Activated T-cell treated with anti-CD3 and anti-CD28 coated beads for 24 hours (primary cell): ENCODE results near the gene PLA2G4F.

ENCODE experiments used
- DNase-seq: peaks from one replicate; pipeline ENCODE4 v3.0.0-alpha.2; 2020; ENCODE audit warnings: low read depth

Gene PLA2G4F

GRCh38 chr15:42156243-42156922 lies at the start of gene PLA2G4F:
Gene PLA2G4F, minus strand, starts transcription at chr15:42156636. Its CDS starts 87 bp downstream, at chr15:42156549.
- DNase-seq, result no peak

- no peak for DNase-seq
Measured at GRCh38 chr15:42203891-42204290, 47.5 kb upstream of the PLA2G4F start.

- DNase-seq, result no peak
Measured at GRCh38 chr15:42202653-42203052, 46.2 kb upstream of the PLA2G4F start.

DNA sequence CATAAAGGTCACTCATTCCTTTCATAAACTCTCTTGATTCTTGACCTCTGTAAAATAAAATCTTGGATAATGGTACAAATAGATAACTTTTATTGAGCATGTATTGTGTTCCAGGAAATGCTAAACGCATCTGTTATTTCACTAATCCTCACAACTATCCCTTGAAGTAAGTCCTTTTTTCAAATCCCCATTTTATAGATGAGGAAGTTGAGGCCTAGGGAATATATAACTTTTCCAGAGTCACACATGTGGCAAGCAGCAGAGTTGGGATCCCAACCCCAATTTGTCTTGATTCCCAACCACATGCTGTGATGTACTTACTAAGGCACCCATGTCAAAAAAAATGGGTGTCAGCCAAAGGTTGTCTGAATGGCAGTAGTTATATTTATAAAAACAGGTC lies 45.4 kb upstream of the PLA2G4F start:
- no peak for DNase-seq

- DNase-seq, result no peak
Measured at GRCh38 chr15:42199126-42199525, 42.7 kb upstream of the PLA2G4F start.

DNA sequence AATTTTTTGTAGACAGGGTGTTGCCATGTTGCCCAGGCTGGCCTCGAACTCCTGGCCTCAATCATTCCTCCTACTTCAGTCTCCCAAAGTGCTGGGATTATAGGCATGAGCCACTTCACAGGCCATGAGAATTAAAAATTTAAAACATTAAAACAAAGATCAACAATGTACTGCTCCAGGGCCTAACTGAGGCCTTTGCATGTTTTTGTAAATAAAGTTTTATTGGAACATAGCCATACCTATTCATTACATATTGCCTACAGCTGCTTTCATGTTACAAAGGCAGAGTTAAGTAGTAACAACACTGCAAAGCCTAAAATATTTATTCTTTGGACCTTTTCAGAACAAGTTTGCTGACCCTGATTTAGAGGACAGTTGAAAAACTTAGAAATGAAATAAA lies 42.1 kb upstream of the PLA2G4F start:
- DNase-seq, result no peak

GRCh38 chr15:42194513-42194912 lies 38.1 kb upstream of the PLA2G4F start:
- DNase-seq, result no peak

DNA sequence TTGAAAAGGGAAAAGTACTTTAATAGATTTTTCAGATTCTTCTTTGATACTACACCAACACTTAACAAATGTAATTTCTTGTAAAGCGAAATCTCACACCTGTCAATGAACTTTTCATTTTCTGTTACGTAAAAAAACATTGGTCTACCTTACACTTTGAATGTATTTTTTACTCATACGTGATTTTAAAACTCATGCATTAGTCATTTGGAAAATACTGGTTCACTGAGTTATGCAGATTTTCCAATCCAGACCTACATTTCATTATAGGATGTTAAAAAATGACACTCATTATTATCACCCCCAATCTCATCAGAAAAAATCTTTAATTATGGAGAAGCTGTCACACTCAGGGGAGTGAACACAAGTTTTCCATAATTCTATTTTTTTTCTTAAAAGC lies 36.9 kb upstream of the PLA2G4F start:
- DNase-seq, result no peak

DNA sequence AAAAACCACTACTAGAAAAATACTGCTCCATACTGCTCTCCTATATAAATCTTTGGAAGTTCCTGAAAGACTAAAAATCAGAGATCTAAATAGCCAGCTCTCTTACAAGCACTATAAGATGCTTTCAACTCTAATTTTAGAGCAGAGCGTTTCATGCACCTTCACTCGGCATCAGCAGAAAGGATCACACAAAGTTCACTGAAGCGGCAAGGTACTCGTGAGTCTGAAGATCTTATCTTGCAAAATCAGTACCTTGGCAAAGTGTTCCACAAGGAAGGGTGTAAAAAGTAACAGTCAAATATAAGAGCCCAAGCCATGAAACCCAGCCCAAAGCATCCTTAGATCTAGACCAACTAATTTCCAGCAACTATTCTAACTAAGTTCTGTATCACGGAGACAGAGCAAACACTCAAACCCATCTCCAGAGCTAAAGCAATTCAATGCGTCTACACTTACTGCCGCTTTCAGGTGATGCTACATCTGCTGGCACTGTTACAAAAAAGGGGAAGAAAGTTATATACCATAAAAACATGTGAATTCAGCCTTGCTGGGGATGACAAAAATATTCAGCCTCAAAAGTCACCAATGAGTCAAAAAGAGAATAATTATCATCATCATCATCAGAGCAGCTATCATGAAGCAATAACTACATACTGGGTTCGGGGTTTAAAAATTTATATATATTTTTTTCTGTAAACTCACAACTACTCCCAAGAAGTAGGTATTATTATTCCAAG lies 35.3 kb upstream of the PLA2G4F start:
- DNase-seq, result no peak

- no peak for DNase-seq
Measured at GRCh38 chr15:42190370-42190769, 33.9 kb upstream of the PLA2G4F start.

- no peak for DNase-seq
Measured at GRCh38 chr15:42185801-42186200, 29.4 kb upstream of the PLA2G4F start.

- DNase-seq, result no peak
Measured at GRCh38 chr15:42184736-42185135, 28.3 kb upstream of the PLA2G4F start.

DNA sequence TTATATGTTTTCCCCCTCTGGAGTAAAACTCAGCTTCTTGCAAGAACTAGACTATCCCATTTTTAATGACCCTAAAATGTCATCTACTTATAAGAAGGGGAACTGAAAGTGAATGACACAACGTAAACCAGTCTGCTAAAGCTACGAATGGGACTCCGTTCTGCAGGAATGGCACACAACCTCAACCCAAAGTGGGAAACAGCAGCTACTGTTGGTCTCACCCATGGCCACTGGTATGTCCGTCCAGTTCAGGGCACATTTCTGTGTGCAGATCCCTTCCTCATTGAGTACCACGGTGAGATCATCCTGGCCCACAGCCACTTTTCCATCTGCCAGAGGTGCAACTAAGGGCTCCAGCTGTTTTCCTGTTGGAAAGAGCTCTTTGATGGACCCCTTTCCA lies 27.9 kb upstream of the PLA2G4F start:
- DNase-seq, result no peak

GRCh38 chr15:42182961-42183360 lies 26.5 kb upstream of the PLA2G4F start:
- DNase-seq, result no peak

- DNase-seq, result no peak
Measured at GRCh38 chr15:42182328-42182886, 26.0 kb upstream of the PLA2G4F start.

DNA sequence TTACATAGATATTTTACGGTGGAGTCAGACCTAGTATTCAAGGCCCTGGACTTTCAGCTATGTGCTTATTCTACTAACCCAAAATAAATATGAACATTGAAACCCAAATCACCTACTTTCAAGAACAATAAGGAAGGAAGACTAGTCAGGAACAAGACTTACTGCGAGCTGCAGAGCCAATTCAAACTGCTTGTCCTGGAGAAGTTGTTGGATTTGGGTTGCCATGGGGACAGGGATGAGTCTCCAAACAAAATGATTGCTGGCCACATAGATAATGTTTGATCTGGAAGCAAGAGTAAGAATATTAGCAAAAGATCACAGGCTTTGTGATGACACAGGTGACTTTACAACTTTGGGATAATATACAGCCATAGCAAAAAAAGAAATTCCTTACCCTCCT lies 21.6 kb upstream of the PLA2G4F start:
- no peak for DNase-seq

DNA sequence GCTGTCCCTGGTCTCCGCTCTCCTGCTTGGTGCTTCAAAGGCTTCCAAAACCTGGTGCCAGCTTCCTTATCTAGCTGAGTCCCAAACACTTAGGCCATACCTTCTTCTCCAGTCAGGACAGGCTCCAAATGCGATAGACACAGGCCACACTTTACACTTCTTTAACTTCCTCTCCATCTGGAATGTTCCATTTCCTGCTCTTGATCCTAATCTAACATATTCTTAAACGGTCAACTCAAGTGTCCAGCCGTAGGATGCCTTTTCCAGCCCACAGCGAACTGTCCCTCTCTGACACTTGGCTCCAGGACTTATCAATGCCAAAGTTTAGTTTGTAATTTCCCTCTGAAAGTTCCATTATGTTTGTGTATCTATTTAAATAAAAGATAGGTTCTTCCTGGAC lies 19.2 kb upstream of the PLA2G4F start:
- DNase-seq, result no peak

DNA sequence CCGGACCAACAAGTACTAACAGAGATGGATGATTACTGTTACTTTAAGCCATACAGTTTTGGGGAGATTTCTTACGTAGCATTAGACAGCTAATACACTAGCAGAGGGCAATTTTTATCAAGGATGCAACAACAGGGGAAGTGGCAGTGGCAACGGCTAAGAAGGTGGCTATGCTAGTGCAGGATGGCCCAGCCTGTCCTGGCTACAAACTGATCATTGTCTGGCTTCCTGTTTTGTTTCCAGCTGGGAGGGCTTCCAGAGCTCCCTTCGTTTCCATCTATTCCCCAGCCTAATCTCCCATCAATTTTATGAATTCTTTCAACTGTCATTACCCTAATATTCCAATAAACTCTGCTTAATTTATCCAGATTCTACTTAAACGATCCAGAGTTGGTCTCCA lies 16.0 kb upstream of the PLA2G4F start:
- DNase-seq, result no peak

- no peak for DNase-seq
Measured at GRCh38 chr15:42171795-42172194, 15.4 kb upstream of the PLA2G4F start.

DNA sequence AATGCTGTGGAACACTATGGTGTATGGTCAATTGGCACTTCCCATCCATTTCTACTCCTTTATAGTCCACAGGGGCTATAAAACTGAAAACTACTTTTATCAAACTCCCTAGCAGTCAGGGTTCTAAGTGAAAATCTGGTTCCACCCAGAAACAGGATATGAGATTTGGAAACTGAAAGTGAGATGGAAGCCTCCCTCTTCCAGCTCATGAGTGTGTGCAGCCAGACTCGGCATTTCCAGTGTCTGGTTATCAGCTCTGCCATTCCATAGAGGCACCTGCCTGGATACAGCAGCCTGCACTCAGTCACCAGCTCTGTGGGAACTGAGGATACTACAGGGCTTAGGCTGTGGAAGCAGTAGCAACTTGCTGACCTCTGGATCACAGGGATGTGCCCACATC lies 14.7 kb upstream of the PLA2G4F start:
- DNase-seq, result no peak

DNA sequence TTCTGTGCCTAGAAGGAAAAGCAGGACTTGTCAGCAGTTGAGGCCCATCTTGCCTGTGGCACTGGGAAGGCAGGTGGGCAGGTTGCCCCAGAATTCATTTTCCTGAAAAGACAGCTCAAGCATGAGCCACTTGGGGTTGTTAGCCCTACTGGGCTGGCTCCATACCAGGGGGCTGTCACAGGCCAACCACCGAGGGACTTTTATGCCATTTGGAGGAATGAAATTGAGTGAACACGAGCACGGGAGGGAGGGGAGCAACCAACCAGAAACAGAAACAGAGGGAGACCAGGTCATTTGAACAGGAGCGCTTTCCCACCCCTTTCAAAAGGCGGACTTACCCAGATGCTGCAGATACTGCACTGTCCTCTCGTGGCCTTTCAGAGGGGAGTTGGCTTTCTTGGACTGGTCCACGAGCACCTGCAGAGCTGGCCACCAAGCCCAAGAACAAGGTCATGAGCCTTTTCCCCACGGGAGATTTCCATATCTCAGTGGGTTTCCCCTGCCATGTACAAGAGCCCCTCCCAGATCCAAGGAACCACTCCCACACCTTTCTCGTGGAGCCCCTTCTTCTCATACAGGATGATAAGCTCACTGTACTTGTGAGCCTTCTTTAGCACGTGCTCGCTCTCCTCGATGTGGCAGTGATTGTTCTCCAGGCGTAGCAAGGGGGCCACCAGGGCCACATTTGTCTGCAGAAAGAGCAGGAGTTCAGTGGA lies 9.9 kb upstream of the PLA2G4F start:
- no peak for DNase-seq

- no peak for DNase-seq
Measured at GRCh38 chr15:42165106-42165505, 8.7 kb upstream of the PLA2G4F start.
